Endodermal cell (in vitro differentiated cells): ENCODE measurements around the gene COX19. TPM values are rescaled to one million over a fixed set of nuclear protein-coding genes. Genes with fewer than 3 reads are reported as not detected.

Experiments
- DNase-seq: peaks from one replicate; pipeline ENCODE4 v3.0.0-alpha.2; 2017
- H3K27ac ChIP-seq: 2 replicates; pipeline ENCODE4 v1.5.1; 2013; ENCODE audit warnings: mild to moderate bottlenecking, low read depth, low read length, moderate library complexity
- H3K27me3 ChIP-seq: 2 replicates; pipeline ENCODE4 v1.6.1; 2013; ENCODE audit warnings: mild to moderate bottlenecking, low read length, moderate library complexity; ENCODE audit not compliant: insufficient read depth, control insufficient read depth, poor library complexity, severe bottlenecking
- H3K36me3 ChIP-seq: 2 replicates; pipeline ENCODE4 v1.7.0; 2013; ENCODE audit warnings: mild to moderate bottlenecking, low read length, moderate library complexity; ENCODE audit not compliant: control insufficient read depth, insufficient read depth
- H3K4me1 ChIP-seq: one replicate; pipeline ENCODE4 v1.7.0; 2013; ENCODE audit warnings: low read length; ENCODE audit not compliant: control insufficient read depth, insufficient read depth
- H3K4me3 ChIP-seq: 2 replicates; pipeline ENCODE4 v1.5.1; 2013; ENCODE audit warnings: mild to moderate bottlenecking, low read length, moderate library complexity
- H3K9ac ChIP-seq: 2 replicates; pipeline ENCODE4 v1.6.1; 2013; ENCODE audit warnings: mild to moderate bottlenecking, low read length, moderate library complexity; ENCODE audit not compliant: poor library complexity, severe bottlenecking; ENCODE audit errors: extremely low read depth
- H3K9me3 ChIP-seq: 2 replicates; pipeline ENCODE4 v1.6.1; 2013; ENCODE audit warnings: mild to moderate bottlenecking, low read length, moderate library complexity; ENCODE audit not compliant: control insufficient read depth
- H3K27ac Mint-ChIP-seq: 2 replicates; pipeline ENCODE4 v1.8.0; 2020; ENCODE audit warnings: mixed read lengths
- H3K27me3 Mint-ChIP-seq: 2 replicates; pipeline ENCODE4 v1.8.0; 2021; ENCODE audit warnings: mild to moderate bottlenecking, mixed read lengths; ENCODE audit not compliant: insufficient read depth
- H3K36me3 Mint-ChIP-seq: 2 replicates; pipeline ENCODE4 v1.8.0; 2020; ENCODE audit warnings: low read depth, mixed read lengths
- H3K4me1 Mint-ChIP-seq: 2 replicates; pipeline ENCODE4 v1.8.0; 2020; ENCODE audit warnings: mixed read lengths
- H3K4me3 Mint-ChIP-seq: 2 replicates; pipeline ENCODE4 v1.8.0; 2020; ENCODE audit warnings: mild to moderate bottlenecking, moderate library complexity, mixed read lengths
- H3K9me3 Mint-ChIP-seq: 2 replicates; pipeline ENCODE4 v1.8.0; 2020; ENCODE audit warnings: mild to moderate bottlenecking, mixed read lengths
- CTCF ChIP-seq: fragments of 200-600 bp; sonication (generic); conservative IDR thresholded peaks from 2 replicates; pipeline ENCODE4 v1.5.0; 2021; ENCODE audit warnings: antibody characterized with exemption, mild to moderate bottlenecking
- WGBS, 2 experiments: methylation state at CpG; one replicate each; pipeline versions ENCODE4 v1.1.5 to v1.1.7; 2013; ENCODE audit warnings: missing lambda C conversion rate in 2 of 2, mixed read lengths in 1 of 2; ENCODE audit not compliant: insufficient coverage in 1 of 2, insufficient read length in 1 of 2; 5-methylcytosine and 5-hydroxymethylcytosine counted together
- total RNA-seq, 2 donors: library from RNA; stranded (reverse); fragmentation: NEBNext Ultra II Directional in 1 of 2; extraction: Animal tissue kit (Norgen Biotek cat#: 25700) in 1 of 2; gene quantifications; 2 replicates in 1 of 2; 3 replicates in 1 of 2; pipeline ENCODE4 v1.2.1, GENCODE V29; 2021

The COX19 gene
- total RNA-seq, 2 donors from 2014 or later = 15.0 to 18.5 TPM

GRCh38 chr7:981793-982510, 6.6 kb upstream of the COX19 start:
- Histone ChIP-seq H3K9ac (no peak overlapping the region), H3K4me3 (no peak overlapping the region), H3K4me1 (peaks cover 4% of the 10 kb centered on the region), H3K36me3 (no peaks in the 10 kb centered on the region), H3K27ac (no peak overlapping the region), H3K9me3 (no peaks in the 10 kb centered on the region), H3K27me3 (no peaks in the 10 kb centered on the region)
- Mint-ChIP-seq H3K27me3 (no peaks in the 10 kb centered on the region), H3K36me3 (no peaks in the 10 kb centered on the region), H3K9me3 (no peaks in the 10 kb centered on the region), H3K4me3 (no peak overlapping the region), H3K27ac (no peak overlapping the region), H3K4me1 (peaks cover 10% of the 10 kb centered on the region)
- 93% methylated on average over 18 of the region's 19 CpGs for WGBS, 2 experiments
- DNase-seq = no peak
- no peak for TF ChIP-seq CTCF

- H3K4me3 Mint-ChIP-seq = no peak overlapping the region
- peaks cover 12% of the 10 kb centered on the region for H3K4me1 Mint-ChIP-seq
- H3K36me3 Mint-ChIP-seq = no peaks in the 10 kb centered on the region
- Histone ChIP-seq H3K36me3 (no peaks in the 10 kb centered on the region), H3K4me3 (no peak overlapping the region), H3K27ac (no peak overlapping the region), H3K27me3 (no peaks in the 10 kb centered on the region), H3K9ac (no peak overlapping the region), H3K9me3 (no peaks in the 10 kb centered on the region), H3K4me1 (peaks cover 4% of the 10 kb centered on the region)
- WGBS, 2 experiments = 85 to 87% methylated on average over 10 to 15 of the region's 15 CpGs
- no peak for DNase-seq
- H3K27me3 Mint-ChIP-seq = no peaks in the 10 kb centered on the region
- no peaks in the 10 kb centered on the region for H3K9me3 Mint-ChIP-seq
- TF ChIP-seq CTCF = no peak
- H3K27ac Mint-ChIP-seq = no peak overlapping the region
These were observed 4.7 kb upstream of the COX19 start for GRCh38 chr7:979886-980571.

- Mint-ChIP-seq H3K4me3 (no peak overlapping the region), H3K4me1 (peaks cover 15% of the 10 kb centered on the region), H3K27me3 (no peaks in the 10 kb centered on the region), H3K36me3 (no peaks in the 10 kb centered on the region), H3K27ac (peak overlapping the region; percentile 44), H3K9me3 (no peaks in the 10 kb centered on the region)
- no peak for DNase-seq
- peaks cover 4% of the 10 kb centered on the region for H3K4me1 ChIP-seq
- no peak for TF ChIP-seq CTCF
- H3K27ac ChIP-seq = no peak overlapping the region
- no peak overlapping the region for H3K4me3 ChIP-seq
- H3K9ac ChIP-seq = no peak overlapping the region
- H3K36me3 ChIP-seq = no peaks in the 10 kb centered on the region
- H3K9me3 ChIP-seq = no peaks in the 10 kb centered on the region
- no peaks in the 10 kb centered on the region for H3K27me3 ChIP-seq
- WGBS, 2 experiments = 91 to 94% methylated on average over 15 to 16 of the region's 16 CpGs
These were observed 3.8 kb upstream of the COX19 start for GRCh38 chr7:979151-979550.
